Cardiac fibroblast (primary cell): ENCODE measurements around the gene ACBD6.
"Not testable (repeated sequence)": the region's sequence is repeated elsewhere in the genome, so short reads cannot be mapped to it uniquely, and the experiment has no call there.

Source experiments
- DNase-seq, 2 donors: peaks; one replicate each; pipeline versions ENCODE4 v3.0.0 to v3.0.0-alpha.2; 2010; ENCODE audit warnings: low read depth in 2 of 2
- H3K4me3 ChIP-seq, 2 donors: replicated peaks in 1 of 2; 1 replicate in 1 of 2; 2 replicates in 1 of 2; pipeline ENCODE4 v1.5.1; 2011; ENCODE audit warnings: low read depth in 2 of 2, low read length in 2 of 2, mild to moderate bottlenecking in 2 of 2, moderate library complexity in 1 of 2
- CTCF ChIP-seq: IDR thresholded peaks from one replicate; pipeline ENCODE4 v1.5.1; 2011; ENCODE audit warnings: low read depth, mild to moderate bottlenecking, low read length, inconsistent platforms

Gene ACBD6

GRCh38 chr1:180412583-180412982, 89.8 kb downstream of the ACBD6 start:
- DNase-seq = no peak
- no peak overlapping the region for H3K4me3 ChIP-seq
- TF ChIP-seq CTCF = no peak

- DNase-seq = not testable (repeated sequence)
These were observed 94.2 kb downstream of the ACBD6 start for GRCh38 chr1:180408128-180408527.

GRCh38 chr1:180407051-180407450, 95.3 kb downstream of the ACBD6 start:
- no peak overlapping the region for H3K4me3 ChIP-seq
- TF ChIP-seq CTCF = no peak
- DNase-seq = no peak

More at GRCh38 chr1:180408128-180408527, 94.2 kb downstream of the ACBD6 start:
- H3K4me3 ChIP-seq = not testable (repeated sequence)

- no peak for DNase-seq
- no peak for TF ChIP-seq CTCF
- no peak overlapping the region for H3K4me3 ChIP-seq
These were observed 99.8 kb downstream of the ACBD6 start for GRCh38 chr1:180402551-180402950.

- DNase-seq = no peak
- TF ChIP-seq CTCF = no peak
These were observed 100.4 kb downstream of the ACBD6 start for GRCh38 chr1:180402001-180402400.

GRCh38 chr1:180397175-180397574, 105.2 kb downstream of the ACBD6 start:
- no peak for TF ChIP-seq CTCF
- H3K4me3 ChIP-seq = no peak overlapping the region
- no peak for DNase-seq

More at GRCh38 chr1:180402001-180402400, 100.4 kb downstream of the ACBD6 start:
- H3K4me3 ChIP-seq = no peak overlapping the region

GRCh38 chr1:180392427-180393145, 109.8 kb downstream of the ACBD6 start:
- H3K4me3 ChIP-seq = no peak overlapping the region
- DNase-seq = no peak
- TF ChIP-seq CTCF = no peak
